ENCODE measurements around the gene SLC38A10. TPM values are rescaled to one million over a fixed set of nuclear protein-coding genes. Genes with fewer than 3 reads are reported as not detected.
A peak's percentile ranks its signal among the peaks of the same experiment; 100 is the strongest.

SLC38A10 gene
- total RNA-seq, 1 donor from 2014 or later, result 35.5 TPM

DNA sequence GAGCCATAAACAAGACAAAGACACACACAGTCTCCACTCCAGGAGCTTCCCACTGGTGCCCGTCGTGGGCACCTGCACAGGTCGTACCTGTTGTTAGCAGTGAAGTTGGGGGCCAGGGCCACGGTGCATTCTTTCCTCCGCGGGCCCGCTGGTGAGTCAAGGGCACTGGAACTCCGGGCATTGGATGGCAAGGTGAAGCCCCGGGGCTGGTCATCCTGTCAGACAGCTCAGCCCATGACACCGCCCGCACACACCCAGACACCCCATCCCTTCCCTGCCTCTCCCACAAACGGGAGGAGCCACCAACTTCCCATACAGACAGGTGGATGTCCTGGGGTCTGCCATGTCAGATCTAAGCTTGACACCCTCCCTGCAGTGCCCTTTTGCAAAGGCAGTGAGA is 88.5 kb downstream of the SLC38A10 start:
- no peak for TF ChIP-seq CTCF (IDR thresholded peaks at IDR 0.05; ENCODE audit: insufficient read depth, low read length, severe bottlenecking)
- Histone ChIP-seq H3K36me3 (ENCODE audit: control insufficient read depth, insufficient read depth, low read length) (peaks cover 1% of the 10 kb centered on the region), H3K27me3 (ENCODE audit: control insufficient read depth, insufficient read depth, low read length) (no peaks in the 10 kb centered on the region), H3K4me3 (ENCODE audit: low read depth, low read length) (no peak overlapping the region)
- DNase-seq (ENCODE audit: low read depth) (no peak), FAIRE-seq (peak; percentile 18)

DNA sequence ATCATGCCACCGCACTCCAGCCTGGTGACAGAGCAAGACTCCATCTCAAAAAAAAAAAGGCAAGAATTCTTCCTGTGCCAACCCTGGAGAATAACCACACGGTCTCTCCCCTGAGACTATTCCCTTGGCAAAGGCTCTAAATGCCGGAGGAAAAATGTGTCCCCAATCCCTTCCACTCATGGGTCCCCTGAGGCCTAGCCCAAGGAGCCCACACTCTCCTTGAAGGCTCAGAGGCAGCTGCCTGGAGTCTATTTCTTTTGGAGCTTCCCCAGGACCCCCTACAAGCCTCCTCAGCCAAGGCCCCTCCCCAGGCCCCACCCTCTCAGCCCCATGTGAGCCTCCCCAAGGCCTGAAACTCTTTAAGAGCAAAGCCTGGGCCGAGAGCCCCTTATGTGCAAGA is 88.9 kb downstream of the SLC38A10 start:
- H3K27me3 ChIP-seq (ENCODE audit: control insufficient read depth, insufficient read depth, low read length), result no peaks in the 10 kb centered on the region
- peaks cover 1% of the 10 kb centered on the region for H3K36me3 ChIP-seq (ENCODE audit: control insufficient read depth, insufficient read depth, low read length)
- H3K4me3 ChIP-seq (ENCODE audit: low read depth, low read length), result no peak overlapping the region
- DNase-seq (ENCODE audit: low read depth) (no peak), FAIRE-seq (no peak)
- no peak for TF ChIP-seq CTCF (IDR thresholded peaks at IDR 0.05; ENCODE audit: insufficient read depth, low read length, severe bottlenecking)

DNA sequence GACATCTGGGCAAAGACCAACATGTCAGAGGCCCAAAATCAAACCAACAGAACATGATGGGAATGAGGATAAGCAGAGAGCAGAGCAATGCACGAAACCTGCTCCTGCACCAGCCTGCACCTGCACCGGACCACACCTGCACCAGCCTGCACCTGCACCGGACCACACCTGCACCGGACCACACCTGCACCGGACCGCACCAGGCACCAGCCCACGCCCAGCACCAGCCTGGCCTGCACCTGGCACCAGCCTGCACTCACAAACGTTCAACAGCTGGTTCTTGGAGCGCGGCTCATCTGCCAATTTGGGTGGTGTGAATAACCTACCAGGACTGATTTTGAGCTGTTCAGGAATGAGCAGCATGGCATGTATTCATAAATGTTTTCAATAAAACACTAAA is 90.5 kb downstream of the SLC38A10 start:
- no peak for DNase-seq (ENCODE audit: low read depth)
- no peak for TF ChIP-seq CTCF (IDR thresholded peaks at IDR 0.05; ENCODE audit: insufficient read depth, low read length, severe bottlenecking)
- Histone ChIP-seq H3K27me3 (ENCODE audit: control insufficient read depth, insufficient read depth, low read length) (no peaks in the 10 kb centered on the region), H3K4me3 (ENCODE audit: low read depth, low read length) (no peak overlapping the region), H3K36me3 (ENCODE audit: control insufficient read depth, insufficient read depth, low read length) (peaks cover 1% of the 10 kb centered on the region)
- peak; percentile 91 for FAIRE-seq

DNA sequence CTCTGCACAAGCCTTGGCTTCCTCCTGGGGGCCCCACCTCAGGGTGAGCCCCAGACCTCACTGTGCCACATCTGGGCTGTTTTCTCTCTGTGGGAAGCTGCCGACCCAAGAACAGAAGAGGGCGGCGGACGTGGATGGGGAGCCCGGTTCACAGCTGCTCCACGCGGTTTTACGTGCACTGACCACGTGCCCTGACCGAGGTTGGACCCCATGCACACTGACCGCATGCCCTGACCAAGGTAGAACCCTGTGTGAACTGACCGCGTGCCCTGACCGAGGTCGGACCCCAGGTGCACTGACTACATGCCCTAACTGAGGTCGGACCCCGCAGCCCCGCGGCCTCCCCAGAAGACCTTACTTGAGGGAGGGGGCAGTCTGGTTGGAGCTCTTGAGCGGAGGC is 92.0 kb downstream of the SLC38A10 start:
- no peak overlapping the region for H3K4me3 ChIP-seq (ENCODE audit: low read depth, low read length)
- FAIRE-seq (no peak), DNase-seq (ENCODE audit: low read depth) (no peak)
- no peak for TF ChIP-seq CTCF (IDR thresholded peaks at IDR 0.05; ENCODE audit: insufficient read depth, low read length, severe bottlenecking)
- peaks cover 2% of the 10 kb centered on the region for H3K36me3 ChIP-seq (ENCODE audit: control insufficient read depth, insufficient read depth, low read length)
- H3K27me3 ChIP-seq (ENCODE audit: control insufficient read depth, insufficient read depth, low read length), result no peaks in the 10 kb centered on the region

DNA sequence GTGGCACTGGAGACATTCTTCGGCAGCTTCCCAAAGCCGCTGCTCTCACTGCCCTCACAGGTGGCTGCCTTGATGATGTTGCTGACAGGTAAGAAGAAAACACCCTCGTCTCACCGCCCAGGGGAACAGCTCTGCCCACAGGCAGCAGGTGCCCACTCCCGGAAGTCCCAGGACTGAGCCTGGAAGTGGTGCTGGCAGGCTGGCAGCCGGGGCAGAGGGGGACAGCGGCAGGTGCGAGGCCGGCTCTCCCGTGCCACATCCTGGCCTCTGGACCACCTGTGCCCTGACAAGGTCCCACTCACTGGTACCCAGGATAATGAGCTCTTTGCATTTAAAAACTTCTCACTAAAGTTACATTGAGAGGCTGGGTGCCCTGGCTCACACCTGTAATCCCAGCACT is 92.8 kb downstream of the SLC38A10 start:
- FAIRE-seq (no peak), DNase-seq (ENCODE audit: low read depth) (no peak)
- Histone ChIP-seq H3K36me3 (ENCODE audit: control insufficient read depth, insufficient read depth, low read length) (peaks cover 2% of the 10 kb centered on the region), H3K4me3 (ENCODE audit: low read depth, low read length) (no peak overlapping the region), H3K27me3 (ENCODE audit: control insufficient read depth, insufficient read depth, low read length) (no peaks in the 10 kb centered on the region)
- TF ChIP-seq CTCF (IDR thresholded peaks at IDR 0.05; ENCODE audit: insufficient read depth, low read length, severe bottlenecking), result no peak
